ENCODE data around the gene RPS6KA2.

RPS6KA2 gene

DNA sequence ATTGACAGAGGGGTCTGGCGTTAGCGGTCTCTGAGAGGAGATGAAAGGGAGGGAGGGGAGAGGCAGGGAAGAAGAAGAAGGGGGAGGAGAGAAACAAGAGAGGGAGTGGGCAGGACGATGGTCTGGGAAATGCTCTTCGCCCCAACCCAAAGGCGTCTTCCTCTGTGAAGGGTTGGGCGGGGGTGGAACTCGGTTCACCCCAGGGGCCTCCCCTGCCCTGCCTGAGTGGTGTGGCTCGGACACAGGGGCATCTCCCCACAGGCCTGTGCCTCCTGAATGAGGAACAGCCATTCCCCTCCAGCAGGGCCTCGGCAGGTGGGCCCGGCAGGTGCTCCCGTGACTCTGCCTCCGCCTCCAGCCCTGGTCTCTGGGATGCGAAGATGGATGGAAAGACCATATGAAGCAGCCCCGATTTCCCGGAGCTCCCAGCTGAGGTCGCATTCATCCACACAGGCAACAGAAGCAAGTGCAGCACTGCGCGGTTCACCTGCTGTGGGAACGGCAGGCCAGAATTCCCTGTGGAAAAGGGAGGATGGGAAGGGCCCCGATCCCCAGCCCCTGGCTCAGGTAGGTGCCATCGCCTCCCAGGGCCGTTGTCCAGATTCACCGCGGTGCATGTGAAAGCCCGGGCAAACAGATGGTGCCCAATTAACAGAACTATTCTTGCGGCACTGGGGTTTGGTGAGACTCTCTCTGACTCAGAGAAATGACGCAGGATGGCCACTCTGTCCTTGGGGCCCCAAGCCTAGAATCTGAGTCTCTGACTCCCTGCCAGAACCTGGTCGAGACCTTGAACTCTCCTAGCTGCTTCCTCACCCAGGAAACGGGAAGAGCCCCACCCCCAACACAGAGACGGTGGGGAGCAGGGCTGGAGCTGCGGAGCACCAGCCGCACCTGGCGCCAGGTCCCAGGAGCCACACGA is 29.4 kb upstream of the RPS6KA2 start:
- DNase-seq (ENCODE audit: low spot score): no peak

DNA sequence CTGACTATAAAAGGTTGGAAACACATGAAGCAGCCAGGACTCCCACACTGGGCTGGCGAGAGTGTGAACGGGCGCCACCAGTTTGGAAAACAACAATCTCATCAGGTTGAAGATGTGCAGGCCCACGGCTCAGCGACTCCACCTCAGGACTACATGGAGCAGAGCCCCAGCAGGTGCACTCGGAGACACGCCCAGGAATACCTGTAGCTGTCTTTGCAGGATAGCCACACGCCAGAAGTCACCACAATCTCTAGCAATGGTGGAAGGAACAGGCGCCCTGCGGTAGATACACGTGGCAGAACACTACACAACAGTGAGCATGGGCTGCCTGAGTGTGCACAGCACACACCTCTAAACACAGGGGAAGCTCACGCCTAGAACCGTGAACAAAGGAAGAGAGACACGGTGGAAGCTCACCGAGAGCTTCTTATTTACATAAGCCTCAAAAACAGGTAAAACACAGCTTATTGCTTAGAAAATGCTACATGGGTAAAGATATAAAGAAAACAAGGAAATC is 28.7 kb upstream of the RPS6KA2 start:
- no peak for DNase-seq (ENCODE audit: low spot score)

DNA sequence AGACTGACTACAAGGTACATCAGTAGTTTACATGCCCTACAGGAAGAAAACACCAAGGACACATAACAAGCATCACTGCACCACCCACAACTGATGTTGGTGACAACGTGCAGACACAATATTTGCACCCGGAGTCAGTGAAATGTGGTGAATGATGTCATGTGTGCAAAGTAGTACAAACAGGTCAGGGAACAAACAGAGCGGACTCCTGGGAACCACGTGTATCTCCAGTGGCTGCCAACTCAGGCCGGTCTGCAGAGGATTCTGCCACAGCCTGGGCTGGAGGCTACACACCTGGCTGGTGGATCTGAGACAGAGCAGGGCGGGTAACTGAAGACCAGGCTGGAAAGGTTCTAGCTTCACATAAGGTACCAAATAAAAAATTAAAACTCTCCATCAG is 28.2 kb upstream of the RPS6KA2 start:
- DNase-seq (ENCODE audit: low spot score): no peak

DNA sequence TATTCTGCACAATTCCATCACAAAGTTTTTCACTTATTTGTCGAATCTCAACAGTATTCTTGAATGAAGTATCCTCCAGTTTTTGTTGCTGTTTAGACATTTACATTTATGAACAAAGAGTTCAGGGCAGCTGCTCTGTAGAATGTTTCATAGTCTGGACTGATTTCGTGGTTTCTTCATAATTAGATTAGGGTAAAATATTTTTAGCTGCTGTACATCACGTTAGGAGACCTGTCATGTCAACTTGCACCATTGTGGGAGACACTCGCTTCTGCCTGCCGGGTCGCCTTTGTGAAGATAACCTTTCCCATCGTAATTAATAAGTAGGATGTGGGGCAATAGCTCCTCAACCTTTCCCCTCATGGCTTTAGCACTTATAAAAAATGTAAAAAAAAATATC is 27.5 kb upstream of the RPS6KA2 start:
- no peak for DNase-seq (ENCODE audit: low spot score)

DNA sequence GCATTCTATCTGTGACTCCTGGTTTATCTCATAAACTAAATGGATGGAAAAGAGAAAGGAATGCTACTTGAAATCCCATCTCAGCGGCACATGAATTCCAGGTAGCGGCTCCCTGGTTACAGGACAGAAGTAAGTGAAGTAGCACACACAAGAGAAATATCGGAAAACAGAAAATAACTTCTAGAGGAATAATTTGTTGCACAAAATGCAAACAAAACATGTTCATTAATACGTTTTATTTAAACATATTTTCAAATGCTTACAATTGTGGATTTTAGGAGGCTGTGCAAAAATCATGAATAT is 26.5 kb upstream of the RPS6KA2 start:
- DNase-seq (ENCODE audit: low spot score): no peak

DNA sequence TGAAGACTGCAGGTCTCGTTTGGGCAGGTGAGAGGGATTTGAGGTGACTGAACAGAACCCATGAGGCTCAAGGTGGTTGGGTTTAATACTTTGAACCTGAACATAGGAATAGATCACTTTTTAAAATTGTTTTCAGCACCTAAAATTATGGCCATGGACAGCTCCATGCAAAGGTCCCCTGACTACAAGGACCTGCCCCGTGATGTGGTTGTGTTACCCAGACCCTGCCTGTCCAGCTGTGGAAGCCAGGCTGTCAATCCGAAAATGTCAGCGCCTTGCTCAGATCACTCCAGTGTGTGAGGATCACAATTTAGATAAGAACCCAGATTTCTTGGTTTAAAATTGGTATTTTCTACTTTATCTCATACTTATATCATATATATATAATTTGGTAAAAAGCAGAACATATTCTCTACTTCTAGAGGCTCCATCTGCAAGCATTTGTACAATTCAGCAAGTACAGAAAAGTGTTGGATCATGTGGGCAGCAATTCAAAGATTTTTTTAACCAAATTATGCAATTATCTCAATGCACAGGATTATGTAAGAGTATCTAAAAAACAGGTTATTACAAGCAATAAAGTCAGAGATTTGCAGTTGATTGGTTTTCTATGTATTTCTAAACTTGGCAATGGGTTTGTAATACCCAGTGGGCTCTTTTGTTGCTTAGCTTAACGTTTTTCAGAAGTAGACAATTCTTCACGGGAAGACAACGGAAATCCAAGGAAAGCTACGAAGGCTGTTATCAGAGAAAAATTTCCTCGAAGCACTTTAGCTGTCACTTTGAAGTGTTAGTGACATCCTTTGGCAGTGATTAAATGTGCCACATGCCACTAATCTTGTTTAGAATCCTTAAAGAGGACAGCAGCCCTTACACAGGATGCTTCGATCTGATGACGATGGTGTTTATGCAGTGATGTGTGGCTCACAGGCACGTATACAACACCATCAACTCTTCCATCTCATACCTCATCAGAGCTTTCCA is 24.1 kb upstream of the RPS6KA2 start:
- DNase-seq (ENCODE audit: low spot score): no peak

DNA sequence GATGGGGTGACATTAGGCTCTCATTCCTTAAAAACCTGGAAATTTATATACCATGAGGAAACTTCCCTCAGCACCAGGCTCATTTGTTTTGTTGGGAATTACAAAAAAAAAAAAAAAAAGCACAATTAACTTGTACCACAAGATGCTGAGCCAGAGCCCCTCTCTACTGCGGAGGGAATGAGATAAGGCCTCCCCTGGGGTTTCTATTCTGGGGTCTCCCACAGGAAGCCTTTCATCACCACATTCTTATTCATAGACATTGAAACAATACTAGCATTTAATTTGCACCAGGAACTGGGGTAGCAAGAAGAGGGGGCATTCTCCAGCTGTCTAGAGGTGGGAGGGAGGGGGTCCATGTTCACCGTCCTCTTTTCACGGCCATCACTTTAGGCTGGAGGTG is 23.0 kb upstream of the RPS6KA2 start:
- DNase-seq (ENCODE audit: low spot score): no peak

DNA sequence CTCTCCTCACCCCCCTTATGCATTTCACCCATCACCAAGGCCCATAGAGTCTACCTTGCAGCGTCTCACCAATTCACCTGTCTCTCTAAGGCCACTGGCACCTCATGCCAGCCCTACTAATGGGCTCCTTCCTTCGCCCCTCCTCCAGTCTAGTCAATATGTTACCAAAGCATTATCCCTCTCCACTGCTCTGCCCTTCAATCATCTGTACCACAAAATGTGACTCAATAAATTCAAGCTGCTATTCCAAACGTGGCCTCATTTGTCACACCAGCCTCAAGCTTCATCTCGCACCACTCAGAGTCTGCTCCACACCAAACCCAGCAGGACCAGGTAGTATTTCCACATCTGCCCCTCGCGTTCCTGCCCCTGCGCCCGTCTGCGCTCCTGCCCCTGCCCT is 21.8 kb upstream of the RPS6KA2 start:
- no peak for DNase-seq (ENCODE audit: low spot score)

DNA sequence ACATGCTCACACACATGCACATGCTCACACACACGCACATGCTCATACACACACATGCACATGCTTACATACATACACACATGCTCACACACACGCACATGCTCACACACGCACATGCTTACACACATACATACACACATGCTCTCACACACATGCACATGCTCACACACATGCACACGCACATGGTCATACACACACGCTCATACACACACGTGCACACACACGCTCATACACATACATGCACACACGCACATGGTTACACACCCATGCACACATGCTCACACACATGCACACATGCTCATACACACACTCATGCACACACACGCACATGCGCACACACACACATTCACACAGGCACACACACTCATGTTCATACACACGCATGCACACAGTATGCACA is 20.8 kb upstream of the RPS6KA2 start:
- no peak for DNase-seq (ENCODE audit: low spot score)

DNA sequence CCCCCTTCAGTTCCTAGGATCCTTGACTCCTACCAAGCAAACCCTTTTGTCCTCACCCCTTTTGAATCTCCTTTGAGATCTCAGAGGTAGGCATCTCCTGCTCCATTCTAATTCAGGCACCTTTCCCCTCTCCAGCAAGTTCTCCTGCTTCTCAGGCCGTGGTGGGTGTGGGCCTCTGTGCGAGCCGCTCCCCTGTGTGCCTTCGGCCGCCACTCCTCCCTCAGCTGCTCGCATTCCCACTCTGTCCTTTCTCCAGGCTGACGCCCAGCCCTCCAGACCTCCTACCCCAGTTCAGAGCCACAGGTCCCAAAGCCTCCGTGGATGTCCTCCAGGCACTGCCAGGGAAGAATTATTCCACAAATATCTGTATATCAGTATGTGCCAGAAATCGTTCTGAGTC is 19.7 kb upstream of the RPS6KA2 start:
- no peak for DNase-seq (ENCODE audit: low spot score)

DNA sequence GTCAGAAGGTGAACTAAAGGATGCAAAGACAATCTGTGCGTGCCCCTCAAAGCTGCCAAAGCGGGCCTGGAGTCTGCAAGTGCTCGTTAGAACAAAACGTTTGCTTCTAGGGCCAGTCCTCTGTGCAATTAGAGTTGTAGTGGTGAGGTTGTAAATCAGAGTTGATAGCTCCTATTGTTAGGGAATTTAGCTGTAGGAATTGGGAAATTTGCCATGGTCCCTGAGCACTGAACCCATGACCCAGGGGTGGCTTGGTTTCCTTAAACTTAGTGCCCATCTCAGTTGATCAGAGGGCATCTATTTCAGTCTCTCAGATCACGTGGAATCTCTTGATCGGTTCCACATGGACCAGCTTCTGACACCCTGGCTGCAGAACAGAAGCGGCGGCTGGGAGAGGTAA is 18.8 kb upstream of the RPS6KA2 start:
- no peak for DNase-seq (ENCODE audit: low spot score)

DNA sequence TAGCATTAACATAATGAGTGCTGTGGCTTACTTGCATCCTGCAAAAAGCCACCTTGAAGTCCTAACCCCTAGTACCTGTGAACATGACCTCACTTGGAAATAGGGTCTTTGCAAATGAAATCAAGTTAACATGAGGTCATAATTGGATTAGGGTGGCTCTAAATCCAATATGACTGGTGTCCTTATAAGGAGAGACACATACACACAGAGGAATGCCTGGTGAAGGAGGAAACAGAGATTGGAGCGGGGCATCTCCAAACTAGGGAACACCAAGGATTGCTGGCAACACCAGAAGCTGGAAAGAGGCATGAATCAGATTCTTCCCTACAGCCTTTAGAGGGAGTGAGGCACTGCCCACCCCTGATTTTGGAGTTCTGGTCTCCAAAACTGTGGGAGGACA is 17.6 kb upstream of the RPS6KA2 start:
- DNase-seq (ENCODE audit: low spot score): no peak

DNA sequence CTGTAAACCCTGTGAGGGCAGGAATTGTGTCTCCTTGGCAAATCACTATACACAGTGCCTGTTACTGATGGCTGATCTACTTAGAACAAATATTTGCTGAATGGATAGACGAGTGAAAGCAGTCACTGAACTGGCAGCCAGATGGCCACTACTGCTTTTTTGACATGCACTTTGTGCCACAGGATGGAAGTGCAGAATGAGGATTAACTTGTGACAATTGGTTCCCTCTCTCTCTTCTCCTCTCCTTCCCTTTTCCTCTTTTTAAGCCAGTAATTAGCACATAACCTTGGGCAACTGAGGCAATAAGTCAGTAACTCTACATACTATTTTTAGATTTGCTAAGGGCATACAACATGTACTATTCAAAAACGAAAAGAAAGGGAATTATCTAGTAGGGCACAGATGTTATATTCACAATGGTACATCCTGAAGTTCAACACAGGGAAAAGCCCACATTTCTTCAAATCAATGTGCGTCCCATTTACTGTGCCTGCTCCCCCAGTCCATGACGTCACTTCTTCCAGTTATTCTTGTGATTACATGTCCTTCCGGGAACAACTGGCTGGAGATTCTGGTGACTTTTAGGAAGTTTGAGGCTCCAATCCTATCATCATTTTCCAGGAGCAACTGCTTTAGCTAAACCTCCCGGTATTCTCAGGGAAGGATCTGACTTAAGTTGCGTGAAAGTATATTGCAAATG is 17.0 kb upstream of the RPS6KA2 start:
- no peak for DNase-seq (ENCODE audit: low spot score)

DNA sequence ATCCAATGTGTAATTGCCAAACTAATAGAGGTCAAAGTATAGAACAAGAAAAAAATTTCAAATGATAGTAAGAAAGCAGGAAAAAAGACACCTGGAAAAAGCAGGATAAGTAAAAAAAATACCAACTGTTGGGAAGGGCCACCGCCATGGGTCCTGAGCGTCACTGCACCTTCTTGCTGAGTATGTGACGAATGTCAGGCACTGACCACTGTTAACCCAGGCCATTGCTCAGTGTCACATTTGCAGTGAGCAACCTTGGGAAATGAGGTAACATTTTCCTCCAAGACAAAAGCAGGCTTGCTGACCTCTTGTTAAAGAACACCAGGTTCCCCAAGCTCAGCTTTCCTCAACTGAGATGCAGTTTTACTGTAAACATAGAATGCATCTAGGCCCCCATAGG is 15.6 kb upstream of the RPS6KA2 start:
- no peak for DNase-seq (ENCODE audit: low spot score)

DNA sequence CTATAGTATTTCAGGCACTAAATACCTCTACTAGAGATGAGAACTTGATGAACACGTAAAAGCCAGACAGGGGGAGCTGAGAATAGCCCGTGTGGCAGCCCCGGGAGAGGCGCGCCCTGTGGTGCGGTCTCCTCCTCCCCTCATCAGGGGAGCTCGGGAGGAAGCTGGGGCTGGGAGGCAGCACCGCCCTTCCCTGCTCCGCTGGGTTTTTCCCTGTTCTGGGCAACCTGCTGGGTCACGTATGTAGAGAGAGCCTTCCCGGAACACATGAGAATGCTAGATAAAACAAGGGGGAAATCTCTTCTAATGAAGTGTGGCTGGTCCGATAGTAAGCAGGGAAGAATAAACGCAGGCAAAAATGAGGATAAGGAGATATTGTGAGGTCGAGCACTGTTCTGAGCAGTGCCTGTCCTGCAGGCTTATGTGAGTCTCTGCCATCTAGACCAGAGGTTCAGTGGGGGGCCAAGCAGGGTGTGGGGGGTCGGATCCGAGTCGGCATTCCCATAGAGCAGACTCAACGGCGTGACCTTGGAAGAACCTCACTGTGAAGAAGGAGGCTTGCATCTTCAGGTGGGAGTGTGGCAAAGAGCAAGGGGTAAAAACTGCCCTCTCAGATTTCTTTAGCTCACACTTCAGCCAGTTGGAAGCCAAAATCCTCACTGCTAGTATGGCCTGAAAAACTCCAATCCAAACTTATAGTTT is 13.4 kb upstream of the RPS6KA2 start:
- no peak for DNase-seq (ENCODE audit: low spot score)

DNA sequence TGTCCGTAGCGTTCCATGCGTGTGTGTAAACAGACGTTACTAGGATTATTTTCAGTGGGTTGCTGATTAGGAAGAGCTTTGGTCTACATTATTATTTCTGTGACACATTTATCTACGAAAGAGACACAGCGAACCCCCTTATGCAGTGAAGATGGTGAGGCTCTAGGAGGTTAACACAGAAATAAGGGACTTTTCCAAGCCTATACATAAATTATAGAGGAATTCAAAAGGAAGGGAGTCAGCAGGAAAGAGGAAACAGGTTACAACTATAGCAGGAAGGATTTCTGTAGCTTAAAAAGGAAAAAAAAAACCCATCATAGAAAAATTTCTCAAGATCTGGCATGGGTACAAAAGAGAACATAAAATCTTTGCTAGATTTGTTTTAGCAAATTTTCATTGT is 12.9 kb upstream of the RPS6KA2 start:
- no peak for DNase-seq (ENCODE audit: low spot score)

DNA sequence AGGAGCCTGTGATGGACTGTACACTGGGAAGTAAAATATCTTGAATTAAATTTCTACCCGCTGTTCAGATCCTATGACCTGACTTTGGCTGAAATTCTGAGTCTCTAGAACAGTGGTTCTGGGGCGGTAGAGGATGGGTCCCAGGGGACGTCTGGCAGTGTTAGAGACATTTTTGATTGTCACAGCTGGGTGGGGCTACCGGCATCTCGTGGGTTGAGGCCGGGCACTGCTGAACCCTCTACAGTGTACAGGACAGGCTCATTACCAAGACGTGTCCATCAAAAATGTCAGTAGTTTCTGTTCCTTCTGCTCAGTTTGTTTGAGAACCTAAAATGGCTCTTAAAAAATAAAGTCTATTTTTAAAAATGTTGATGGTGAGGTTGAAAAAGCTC is 11.5 kb upstream of the RPS6KA2 start:
- no peak for DNase-seq (ENCODE audit: low spot score)

DNA sequence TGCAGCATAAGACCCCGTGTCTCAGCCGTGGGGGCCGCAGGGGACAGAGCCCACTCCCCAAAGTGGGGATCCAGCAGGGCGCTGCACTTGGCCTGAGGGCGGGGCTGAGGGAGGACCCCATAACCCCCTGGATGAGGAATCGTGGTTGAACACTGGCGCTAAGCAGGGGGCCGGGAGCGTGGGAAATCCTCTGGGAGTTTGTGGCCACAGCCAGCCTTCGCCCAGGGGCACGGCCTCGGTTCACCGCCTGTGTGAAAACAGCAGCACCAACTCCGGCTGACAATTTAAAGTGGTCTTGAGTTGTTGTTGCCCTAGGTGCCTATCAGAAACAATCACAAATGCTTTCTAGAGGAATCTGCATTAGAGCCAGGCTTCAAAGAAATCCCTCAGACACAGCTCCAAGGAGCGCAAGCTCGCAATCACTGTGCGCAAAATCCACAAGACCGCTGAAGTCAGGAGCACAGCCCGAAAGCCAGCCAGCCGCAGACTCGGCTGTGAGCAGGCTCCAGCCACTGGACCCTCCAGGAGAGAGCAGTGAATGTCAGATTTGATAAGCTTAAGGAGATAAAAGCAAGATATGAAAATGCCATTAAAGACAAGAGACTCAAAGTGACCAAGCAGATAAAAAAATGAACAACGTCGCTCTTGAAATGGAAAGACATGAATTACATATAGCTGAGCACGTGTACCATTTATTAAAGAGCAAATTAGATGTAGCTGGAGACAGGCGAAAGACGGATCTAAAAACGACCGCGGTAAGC is 10.9 kb upstream of the RPS6KA2 start:
- no peak for DNase-seq (ENCODE audit: low spot score)

DNA sequence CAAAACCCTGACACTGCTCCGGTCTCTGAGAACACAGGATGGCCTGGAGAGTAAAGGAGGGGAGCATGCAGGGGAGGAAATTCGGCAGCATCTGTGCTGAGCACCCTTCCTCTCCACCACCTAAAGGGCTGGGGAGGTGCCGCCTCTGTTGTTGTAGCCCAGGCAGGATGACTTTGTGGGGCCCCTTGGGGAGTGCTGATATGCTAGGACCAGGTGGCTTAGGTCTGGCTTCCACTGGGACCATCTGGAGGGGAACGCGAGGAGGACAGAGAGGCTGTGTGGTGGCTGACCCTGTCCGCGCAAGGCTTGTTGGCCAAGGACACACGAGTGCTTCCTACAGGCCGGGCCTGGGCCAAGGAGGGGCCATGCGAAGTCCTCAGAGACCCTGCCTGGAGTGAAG is 9.9 kb upstream of the RPS6KA2 start:
- no peak for DNase-seq (ENCODE audit: low spot score)

DNA sequence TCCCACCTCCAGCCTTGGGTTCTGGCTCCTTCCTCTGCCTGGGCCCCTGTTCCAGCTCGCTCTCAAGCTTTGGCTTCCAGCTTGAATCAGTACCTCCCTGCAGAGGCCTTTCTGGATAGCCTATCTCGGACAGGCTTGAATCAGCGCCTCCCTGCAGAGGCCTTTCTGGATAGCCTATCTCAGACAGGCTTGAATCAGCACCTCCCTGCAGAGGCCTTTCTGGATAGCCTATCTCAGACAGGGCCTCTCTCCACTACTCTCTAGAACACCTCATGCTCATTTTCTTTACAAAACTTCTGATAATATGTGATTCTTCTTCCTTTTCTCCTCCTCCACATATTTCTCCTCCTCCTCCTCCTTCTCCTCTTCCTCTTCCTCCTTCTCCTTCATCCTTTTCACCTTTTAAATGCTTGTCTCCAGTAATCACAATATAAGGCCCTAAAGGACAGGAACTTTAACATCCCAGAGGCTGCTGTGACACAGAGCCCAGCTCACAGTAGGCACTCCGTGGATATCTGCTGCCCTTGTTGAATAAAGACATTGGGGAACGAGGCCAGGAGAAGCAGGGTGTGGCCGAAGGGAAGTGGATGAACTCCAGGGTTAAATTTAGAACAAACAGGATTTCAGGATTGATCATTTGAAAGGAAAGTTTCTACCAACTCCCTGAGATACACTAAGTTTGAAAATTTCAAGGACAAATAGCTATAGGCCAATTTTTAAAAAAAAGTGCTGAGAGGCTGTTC is 9.3 kb upstream of the RPS6KA2 start:
- DNase-seq (ENCODE audit: low spot score): no peak
